ENCODE measurements around the gene TSHR.

Gene TSHR

GRCh38 chr14:80930095-80930494 lies 25.3 kb upstream of the TSHR start:
- peak overlapping the region in 1 of 2 donors; percentile 75 for H3K27ac ChIP-seq (ENCODE audit: low read depth in 2 of 2, low read length in 2 of 2)

GRCh38 chr14:80930836-80931389 lies 24.5 kb upstream of the TSHR start:
- Histone ChIP-seq H3K9ac (ENCODE audit: low read depth in 1 of 2, low read length in 2 of 2) (peak overlapping the region in 1 of 2 donors; percentile 28), H3K27me3 (ENCODE audit: control insufficient read depth in 2 of 2, insufficient read depth in 2 of 2, low read length in 2 of 2) (no peaks in the 10 kb centered on the region), H3K36me3 (ENCODE audit: control insufficient read depth in 2 of 2, insufficient read depth in 2 of 2, low read length in 2 of 2) (no peaks in the 10 kb centered on the region), H3K9me3 (ENCODE audit: control insufficient read depth in 2 of 2, low read length in 2 of 2) (no peaks in the 10 kb centered on the region), H3K4me1 (ENCODE audit: control insufficient read depth in 2 of 2, insufficient read depth in 2 of 2, low read length in 2 of 2) (no peaks in the 10 kb centered on the region), H3K4me3 (ENCODE audit: low read length in 2 of 2) (peak overlapping the region in 1 of 2 donors; percentile 34), H3K27ac (ENCODE audit: low read depth in 2 of 2, low read length in 2 of 2) (peak overlapping the region; percentile 49 to 75)

More at GRCh38 chr14:80930095-80930494, 25.3 kb upstream of the TSHR start:
- no peaks in the 10 kb centered on the region for H3K4me1 ChIP-seq (ENCODE audit: control insufficient read depth in 2 of 2, insufficient read depth in 2 of 2, low read length in 2 of 2)
- H3K4me3 ChIP-seq (ENCODE audit: low read length in 2 of 2): no peak overlapping the region
- H3K36me3 ChIP-seq (ENCODE audit: control insufficient read depth in 2 of 2, insufficient read depth in 2 of 2, low read length in 2 of 2): no peaks in the 10 kb centered on the region
- no peaks in the 10 kb centered on the region for H3K27me3 ChIP-seq (ENCODE audit: control insufficient read depth in 2 of 2, insufficient read depth in 2 of 2, low read length in 2 of 2)
- no peak overlapping the region for H3K9ac ChIP-seq (ENCODE audit: low read depth in 1 of 2, low read length in 2 of 2)
- H3K9me3 ChIP-seq (ENCODE audit: control insufficient read depth in 2 of 2, low read length in 2 of 2): no peaks in the 10 kb centered on the region

- Histone ChIP-seq H3K9me3 (ENCODE audit: control insufficient read depth in 2 of 2, low read length in 2 of 2) (no peaks in the 10 kb centered on the region), H3K27me3 (ENCODE audit: control insufficient read depth in 2 of 2, insufficient read depth in 2 of 2, low read length in 2 of 2) (no peaks in the 10 kb centered on the region), H3K4me1 (ENCODE audit: control insufficient read depth in 2 of 2, insufficient read depth in 2 of 2, low read length in 2 of 2) (no peaks in the 10 kb centered on the region), H3K9ac (ENCODE audit: low read depth in 1 of 2, low read length in 2 of 2) (no peak overlapping the region), H3K4me3 (ENCODE audit: low read length in 2 of 2) (no peak overlapping the region), H3K36me3 (ENCODE audit: control insufficient read depth in 2 of 2, insufficient read depth in 2 of 2, low read length in 2 of 2) (no peaks in the 10 kb centered on the region), H3K27ac (ENCODE audit: low read depth in 2 of 2, low read length in 2 of 2) (no peak overlapping the region)
Observed at GRCh38 chr14:80933282-80933681, 22.1 kb upstream of the TSHR start.

- Histone ChIP-seq H3K27me3 (ENCODE audit: control insufficient read depth in 2 of 2, insufficient read depth in 2 of 2, low read length in 2 of 2) (no peaks in the 10 kb centered on the region), H3K4me1 (ENCODE audit: control insufficient read depth in 2 of 2, insufficient read depth in 2 of 2, low read length in 2 of 2) (no peaks in the 10 kb centered on the region), H3K9me3 (ENCODE audit: control insufficient read depth in 2 of 2, low read length in 2 of 2) (no peaks in the 10 kb centered on the region), H3K9ac (ENCODE audit: low read depth in 1 of 2, low read length in 2 of 2) (no peak overlapping the region), H3K4me3 (ENCODE audit: low read length in 2 of 2) (no peak overlapping the region), H3K36me3 (ENCODE audit: control insufficient read depth in 2 of 2, insufficient read depth in 2 of 2, low read length in 2 of 2) (no peaks in the 10 kb centered on the region), H3K27ac (ENCODE audit: low read depth in 2 of 2, low read length in 2 of 2) (no peak overlapping the region)
Observed at GRCh38 chr14:80933686-80934085, 21.7 kb upstream of the TSHR start.

- Histone ChIP-seq H3K9ac (ENCODE audit: low read depth in 1 of 2, low read length in 2 of 2) (no peak overlapping the region), H3K27me3 (ENCODE audit: control insufficient read depth in 2 of 2, insufficient read depth in 2 of 2, low read length in 2 of 2) (no peaks in the 10 kb centered on the region), H3K36me3 (ENCODE audit: control insufficient read depth in 2 of 2, insufficient read depth in 2 of 2, low read length in 2 of 2) (no peaks in the 10 kb centered on the region), H3K9me3 (ENCODE audit: control insufficient read depth in 2 of 2, low read length in 2 of 2) (no peaks in the 10 kb centered on the region), H3K4me1 (ENCODE audit: control insufficient read depth in 2 of 2, insufficient read depth in 2 of 2, low read length in 2 of 2) (peaks cover 8 to 9% of the 10 kb centered on the region in 2 donors), H3K4me3 (ENCODE audit: low read length in 2 of 2) (no peak overlapping the region), H3K27ac (ENCODE audit: low read depth in 2 of 2, low read length in 2 of 2) (no peak overlapping the region)
Observed at GRCh38 chr14:80940146-80940545, 15.3 kb upstream of the TSHR start.

GRCh38 chr14:80941241-80942185 lies 13.9 kb upstream of the TSHR start, which contains the start of gene CEP128:
Gene CEP128, minus strand, starts transcription at chr14:80941738.
- H3K4me1 ChIP-seq (ENCODE audit: control insufficient read depth in 2 of 2, insufficient read depth in 2 of 2, low read length in 2 of 2): peaks cover 8 to 9% of the 10 kb centered on the region in 2 donors
- no peaks in the 10 kb centered on the region for H3K36me3 ChIP-seq (ENCODE audit: control insufficient read depth in 2 of 2, insufficient read depth in 2 of 2, low read length in 2 of 2)
- H3K9ac ChIP-seq (ENCODE audit: low read depth in 1 of 2, low read length in 2 of 2): peak within 1 kb of the TSS; percentile 35 to 66
- no peaks in the 10 kb centered on the region for H3K9me3 ChIP-seq (ENCODE audit: control insufficient read depth in 2 of 2, low read length in 2 of 2)
- H3K27me3 ChIP-seq (ENCODE audit: control insufficient read depth in 2 of 2, insufficient read depth in 2 of 2, low read length in 2 of 2): no peaks in the 10 kb centered on the region
- peak within 1 kb of the TSS in 1 of 2 donors; percentile 27 for H3K27ac ChIP-seq (ENCODE audit: low read depth in 2 of 2, low read length in 2 of 2)
- peak within 1 kb of the TSS; percentile 87 to 91 for H3K4me3 ChIP-seq (ENCODE audit: low read length in 2 of 2)

GRCh38 chr14:80942191-80942600 lies 13.2 kb upstream of the TSHR start:
- H3K27ac ChIP-seq (ENCODE audit: low read depth in 2 of 2, low read length in 2 of 2): peak overlapping the region in 1 of 2 donors; percentile 27
- peak overlapping the region; percentile 35 for H3K9ac ChIP-seq (ENCODE audit: low read depth in 1 of 2, low read length in 2 of 2)
- no peaks in the 10 kb centered on the region for H3K36me3 ChIP-seq (ENCODE audit: control insufficient read depth in 2 of 2, insufficient read depth in 2 of 2, low read length in 2 of 2)
- H3K9me3 ChIP-seq (ENCODE audit: control insufficient read depth in 2 of 2, low read length in 2 of 2): no peaks in the 10 kb centered on the region
- peak overlapping the region; percentile 87 to 91 for H3K4me3 ChIP-seq (ENCODE audit: low read length in 2 of 2)
- no peaks in the 10 kb centered on the region for H3K27me3 ChIP-seq (ENCODE audit: control insufficient read depth in 2 of 2, insufficient read depth in 2 of 2, low read length in 2 of 2)
- H3K4me1 ChIP-seq (ENCODE audit: control insufficient read depth in 2 of 2, insufficient read depth in 2 of 2, low read length in 2 of 2): peaks cover 8 to 9% of the 10 kb centered on the region in 2 donors

- H3K9me3 ChIP-seq (ENCODE audit: control insufficient read depth in 2 of 2, low read length in 2 of 2): no peaks in the 10 kb centered on the region
- H3K27me3 ChIP-seq (ENCODE audit: control insufficient read depth in 2 of 2, insufficient read depth in 2 of 2, low read length in 2 of 2): no peaks in the 10 kb centered on the region
- H3K4me1 ChIP-seq (ENCODE audit: control insufficient read depth in 2 of 2, insufficient read depth in 2 of 2, low read length in 2 of 2): peaks cover 8 to 9% of the 10 kb centered on the region in 2 donors
- no peak overlapping the region for H3K9ac ChIP-seq (ENCODE audit: low read depth in 1 of 2, low read length in 2 of 2)
- no peak overlapping the region for H3K27ac ChIP-seq (ENCODE audit: low read depth in 2 of 2, low read length in 2 of 2)
- H3K36me3 ChIP-seq (ENCODE audit: control insufficient read depth in 2 of 2, insufficient read depth in 2 of 2, low read length in 2 of 2): no peaks in the 10 kb centered on the region
- no peak overlapping the region for H3K4me3 ChIP-seq (ENCODE audit: low read length in 2 of 2)
Observed at GRCh38 chr14:80944861-80945617, 10.4 kb upstream of the TSHR start.

GRCh38 chr14:80946187-80946586 lies 9.2 kb upstream of the TSHR start:
- Histone ChIP-seq H3K4me1 (ENCODE audit: control insufficient read depth in 2 of 2, insufficient read depth in 2 of 2, low read length in 2 of 2) (peaks cover 5 to 7% of the 10 kb centered on the region in 2 donors), H3K9me3 (ENCODE audit: control insufficient read depth in 2 of 2, low read length in 2 of 2) (no peaks in the 10 kb centered on the region), H3K36me3 (ENCODE audit: control insufficient read depth in 2 of 2, insufficient read depth in 2 of 2, low read length in 2 of 2) (no peaks in the 10 kb centered on the region), H3K4me3 (ENCODE audit: low read length in 2 of 2) (no peak overlapping the region), H3K27me3 (ENCODE audit: control insufficient read depth in 2 of 2, insufficient read depth in 2 of 2, low read length in 2 of 2) (no peaks in the 10 kb centered on the region), H3K27ac (ENCODE audit: low read depth in 2 of 2, low read length in 2 of 2) (no peak overlapping the region), H3K9ac (ENCODE audit: low read depth in 1 of 2, low read length in 2 of 2) (no peak overlapping the region)

Measured in mucosa of rectum (tissue), 2 donors.